GM19467 (cell line): ENCODE measurements around the gene MAMDC2.
"Not testable (repeated sequence)": the region's sequence is repeated elsewhere in the genome, so short reads cannot be mapped to it uniquely, and the experiment has no call there.

Experiments
- ATAC-seq: cut with Tn5 transposase; IDR thresholded peaks from one replicate; pipeline ENCODE4 v1.9.1; 2021; ENCODE audit warnings: mild to moderate bottlenecking, moderate library complexity; ENCODE audit not compliant: unreplicated experiment

The MAMDC2 gene

DNA sequence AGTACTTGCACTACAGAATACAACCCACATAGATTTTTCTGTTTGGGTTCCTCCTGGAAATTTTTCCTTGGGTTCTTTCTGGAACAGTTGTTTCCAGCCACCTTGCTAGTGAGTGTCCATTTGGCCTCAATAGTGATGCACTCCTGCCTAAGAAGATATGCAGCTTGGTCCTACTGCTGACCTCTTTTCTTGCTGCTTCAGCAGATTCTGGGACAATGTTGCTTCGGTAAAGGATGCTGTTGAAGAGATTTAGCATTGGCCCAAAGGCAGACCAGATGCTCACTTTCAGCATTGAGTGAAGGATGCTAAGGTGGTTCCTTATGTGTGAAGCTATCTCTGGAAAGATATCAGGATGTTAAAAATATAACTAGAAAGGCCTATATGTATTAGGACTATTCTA lies 128.9 kb downstream of the MAMDC2 start:
- no peak for ATAC-seq

DNA sequence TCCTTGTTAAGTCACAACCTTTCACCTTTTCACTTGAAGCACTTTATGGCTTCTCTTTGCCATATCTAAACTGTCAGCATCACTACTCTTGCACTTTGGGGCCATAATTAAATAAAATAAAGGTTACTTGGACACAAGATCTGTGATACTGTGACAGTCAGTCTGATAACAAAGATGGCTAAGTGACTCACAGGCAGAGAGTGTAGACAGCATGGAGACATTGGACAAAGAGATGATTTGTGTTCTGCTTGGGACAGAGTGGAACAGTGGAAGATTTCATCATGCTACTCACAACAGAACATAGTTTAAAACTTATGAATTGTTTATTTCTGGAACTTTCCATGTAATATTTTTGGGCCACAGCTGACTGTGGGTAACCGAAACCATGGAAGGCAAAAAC lies 133.5 kb downstream of the MAMDC2 start:
- no peak for ATAC-seq

DNA sequence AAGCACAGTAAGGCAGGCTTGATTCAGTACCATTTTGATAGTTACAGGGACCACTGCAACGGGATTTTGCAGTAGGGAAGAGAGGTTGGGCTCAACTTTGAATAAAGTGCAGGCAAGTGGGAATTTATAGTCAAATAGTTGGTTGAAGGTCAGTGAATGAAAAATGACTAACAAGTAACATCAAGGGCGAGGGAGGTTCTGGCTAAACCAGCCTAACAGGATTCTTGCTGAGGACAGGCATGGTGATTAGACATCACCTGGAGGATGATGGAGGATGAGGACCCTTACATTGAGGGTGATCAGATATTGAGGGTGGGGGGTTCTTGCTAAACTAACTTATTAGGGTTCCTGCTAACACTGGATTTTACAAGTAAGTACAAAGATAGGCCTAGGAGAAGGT lies 149.1 kb downstream of the MAMDC2 start:
- no peak for ATAC-seq

DNA sequence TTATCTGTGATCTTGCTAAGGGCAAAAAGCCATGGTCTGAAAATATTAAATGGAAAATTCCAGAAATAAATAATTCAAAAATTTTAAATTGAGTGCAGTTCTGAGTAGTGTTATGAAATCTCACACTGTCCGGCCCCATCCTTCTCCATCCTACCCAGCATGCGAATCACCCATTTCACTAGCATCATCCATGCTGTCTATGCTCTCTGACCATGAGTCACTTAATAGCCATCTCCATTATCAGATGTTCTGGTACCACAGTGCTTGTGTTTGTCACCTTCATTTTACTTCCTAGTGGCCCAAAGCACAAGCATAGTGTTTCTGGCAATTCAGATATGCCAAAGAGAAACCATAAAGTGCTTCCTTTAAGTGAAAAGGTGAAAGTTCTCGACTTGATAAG lies 151.8 kb downstream of the MAMDC2 start:
- ATAC-seq, result no peak

DNA sequence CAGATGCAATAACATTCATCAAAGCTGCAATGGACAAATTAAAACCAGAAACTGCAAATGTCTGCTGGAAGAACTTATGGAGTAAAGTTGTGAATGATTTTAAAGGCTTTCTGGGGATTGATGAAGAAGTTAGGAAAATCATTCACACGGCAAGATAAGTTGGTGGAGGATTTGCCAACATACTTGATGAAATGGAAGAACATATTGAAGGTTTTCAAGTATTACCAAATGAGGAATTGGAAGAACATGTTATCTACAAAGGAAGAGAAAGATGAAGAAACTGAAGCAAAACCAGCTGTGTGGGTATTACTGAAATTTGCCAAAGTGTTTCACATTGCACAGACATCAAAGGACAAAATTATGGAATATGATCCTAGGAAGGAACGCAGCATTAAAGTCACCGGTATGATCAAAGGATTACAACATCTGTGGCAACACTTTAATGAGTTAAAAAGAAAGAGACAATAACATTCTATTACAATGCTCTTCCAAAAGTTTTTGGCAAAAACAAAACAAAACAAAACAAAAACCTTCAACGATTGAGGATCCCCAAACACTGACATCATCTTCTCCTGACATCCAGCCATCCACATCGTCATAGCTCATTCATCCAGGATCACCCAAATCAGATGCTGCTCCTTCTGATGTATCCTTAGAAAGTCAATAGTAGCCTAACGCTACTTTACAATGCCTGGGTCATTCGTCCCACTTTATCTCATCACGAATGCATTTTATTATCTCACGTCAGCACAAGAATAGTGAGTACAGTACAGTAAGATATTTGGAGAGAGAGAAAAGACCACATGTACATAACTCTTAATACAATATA lies 153.8 kb downstream of the MAMDC2 start:
- no peak for ATAC-seq

DNA sequence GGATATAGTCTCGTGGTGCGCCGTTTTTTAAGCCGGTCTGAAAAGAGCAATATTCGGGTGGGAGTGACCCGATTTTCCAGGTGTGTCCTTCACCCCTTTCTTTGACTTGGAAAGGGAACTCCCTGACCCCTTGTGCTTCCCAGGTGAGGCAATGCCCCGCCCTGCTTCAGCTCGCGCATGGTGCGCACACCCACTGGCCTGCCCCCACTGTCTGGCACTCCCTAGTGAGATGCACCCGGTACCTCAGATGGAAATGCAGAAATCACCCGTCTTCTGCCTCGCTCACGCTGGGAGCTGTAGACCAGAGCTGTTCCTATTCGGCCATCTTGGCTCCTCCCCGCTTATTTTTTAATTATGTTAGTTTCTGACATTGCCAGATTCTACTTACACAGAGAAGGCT lies 161.1 kb downstream of the MAMDC2 start:
- not testable (repeated sequence) for ATAC-seq

DNA sequence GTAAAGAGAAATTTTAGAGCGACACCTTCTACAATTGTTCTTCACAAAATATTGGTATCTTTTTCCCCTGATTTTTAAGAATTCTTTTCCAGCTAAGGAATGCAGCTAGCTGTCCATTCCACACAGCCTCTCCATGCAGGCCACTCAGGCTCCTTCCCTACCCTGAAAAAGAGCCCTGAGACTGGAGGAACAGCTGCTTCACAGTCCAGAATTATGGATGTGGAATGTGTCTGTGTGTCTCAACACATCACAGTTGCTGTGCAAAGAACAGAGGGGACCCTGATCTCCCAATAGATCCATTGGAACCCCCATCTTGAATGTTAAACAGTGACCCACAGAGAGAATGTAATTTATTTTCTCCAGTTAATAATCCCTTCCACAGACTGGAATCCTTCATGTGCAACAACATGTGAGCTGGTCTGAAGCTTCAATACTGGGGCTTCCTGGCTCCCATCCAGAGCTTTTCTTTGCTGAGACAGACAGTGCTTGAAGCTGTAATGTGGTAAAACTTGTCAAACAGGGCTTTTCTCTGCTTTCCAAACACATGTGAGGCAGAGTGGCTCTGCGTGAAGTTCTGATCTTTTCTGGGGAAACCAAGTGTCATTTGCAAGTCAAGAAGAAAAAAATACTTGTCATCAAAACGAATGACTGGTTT lies 161.8 kb downstream of the MAMDC2 start:
- no peak for ATAC-seq

DNA sequence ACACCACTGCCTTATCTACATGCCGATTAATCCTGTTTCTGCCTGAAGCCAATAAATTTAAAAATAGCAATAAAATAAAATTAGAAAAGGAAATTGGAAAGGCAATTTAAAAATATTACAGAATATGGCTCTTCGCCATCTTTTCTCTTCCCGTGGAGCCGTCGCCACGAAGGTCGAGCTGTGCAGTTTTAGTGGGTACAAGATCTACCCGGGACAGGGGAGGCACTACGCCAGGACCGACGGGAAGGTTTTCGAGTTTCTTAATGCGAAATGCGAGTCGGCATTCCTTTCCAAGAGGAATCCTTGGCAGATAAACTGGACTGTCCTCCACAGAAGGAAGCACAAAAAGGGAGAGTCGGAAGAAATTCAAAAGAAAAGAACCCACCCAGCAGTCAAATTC lies 173.4 kb downstream of the MAMDC2 start:
- ATAC-seq, result no peak

DNA sequence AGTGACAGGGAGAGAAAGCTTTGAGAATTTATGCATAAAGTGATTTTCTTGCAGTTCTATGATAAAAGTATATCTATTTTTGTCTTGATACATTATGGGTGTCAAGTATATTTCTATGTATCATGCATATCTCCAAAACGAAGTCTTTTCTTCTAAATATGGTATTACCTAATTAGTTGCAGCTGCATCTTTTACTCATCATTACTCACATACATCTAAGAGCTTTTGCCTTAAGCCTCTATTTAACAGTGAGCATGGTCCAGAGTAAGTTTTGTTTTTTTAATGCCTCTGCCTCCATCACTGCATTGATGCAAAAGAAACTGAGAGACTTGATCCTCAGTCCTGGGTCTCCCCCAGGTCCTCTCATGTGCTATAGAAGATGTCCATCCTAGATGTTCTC lies 175.1 kb downstream of the MAMDC2 start:
- ATAC-seq, result no peak

DNA sequence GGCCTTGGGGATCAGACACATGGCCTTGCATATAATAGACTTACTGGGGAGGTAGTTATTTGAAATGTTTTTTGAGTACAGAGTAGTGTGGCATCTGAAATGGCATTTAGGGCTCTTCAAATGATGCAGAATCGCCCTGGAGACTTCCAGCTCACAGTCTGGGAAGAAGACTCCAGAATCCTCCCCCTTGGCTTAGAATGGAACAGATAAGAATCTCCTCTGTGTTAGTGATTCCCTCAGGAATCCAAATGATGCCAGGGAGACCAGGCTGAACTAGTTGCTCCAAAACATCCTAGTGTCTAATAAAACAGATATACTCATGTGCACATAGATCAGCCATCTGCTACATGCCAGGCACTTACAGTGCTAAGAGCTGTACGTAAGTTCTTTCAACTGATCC lies 176.6 kb downstream of the MAMDC2 start:
- ATAC-seq, result no peak

DNA sequence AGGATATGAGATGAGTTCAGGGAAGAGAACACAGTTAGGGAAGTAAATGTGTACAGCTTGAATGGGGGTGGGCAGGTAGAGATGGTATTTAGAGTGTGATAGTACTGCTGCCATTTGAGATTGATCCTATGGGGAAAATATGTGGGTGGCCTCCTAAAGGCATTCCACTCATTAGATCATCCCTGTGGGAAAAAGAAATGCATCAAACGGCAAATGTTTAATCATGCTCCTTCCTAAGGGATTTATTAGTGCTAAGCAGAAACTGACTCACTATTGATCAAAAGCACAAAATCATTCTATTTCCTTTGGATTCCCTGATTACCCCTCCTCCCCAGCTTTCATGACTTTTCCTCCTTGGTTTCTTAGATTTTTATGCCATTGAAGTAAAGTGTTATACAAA lies 178.7 kb downstream of the MAMDC2 start:
- no peak for ATAC-seq

DNA sequence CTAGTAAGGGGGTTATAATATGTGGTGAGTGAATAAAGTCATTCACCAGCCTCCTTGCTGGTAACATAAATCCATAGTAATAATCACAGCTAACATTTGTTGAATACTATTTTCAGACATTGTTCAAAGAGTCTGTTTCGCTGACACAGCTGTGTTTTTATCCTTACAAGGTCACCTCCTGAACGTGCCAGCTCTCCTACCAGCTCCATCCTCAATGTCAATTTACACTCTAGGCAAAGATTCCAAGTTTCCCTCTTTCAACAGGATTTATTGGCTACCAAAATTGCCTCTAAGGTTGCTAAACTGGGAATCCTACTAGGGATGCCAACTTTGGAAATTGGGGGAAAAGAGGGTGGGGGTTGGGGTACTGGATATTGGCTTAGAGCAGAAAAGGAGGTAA lies 184.5 kb downstream of the MAMDC2 start:
- no peak for ATAC-seq

DNA sequence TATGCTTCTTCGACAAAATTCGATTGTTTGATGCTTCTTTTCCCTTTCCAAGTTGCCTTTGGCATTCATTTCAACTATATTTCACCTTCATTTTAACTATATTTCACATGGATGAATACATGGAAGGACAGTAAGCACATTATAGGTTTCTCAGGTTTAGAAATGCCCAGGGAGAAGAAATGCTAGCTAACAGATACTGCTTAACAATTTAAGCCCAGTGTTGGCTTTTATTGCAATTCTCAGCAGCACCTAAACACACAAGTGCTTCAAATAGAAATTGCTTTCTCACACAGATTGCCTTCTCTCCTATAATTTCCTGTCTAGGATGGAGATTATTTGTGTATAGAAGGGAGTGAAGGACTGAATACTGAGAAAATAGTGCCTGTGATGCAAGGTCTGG lies 185.0 kb downstream of the MAMDC2 start:
- ATAC-seq, result no peak

DNA sequence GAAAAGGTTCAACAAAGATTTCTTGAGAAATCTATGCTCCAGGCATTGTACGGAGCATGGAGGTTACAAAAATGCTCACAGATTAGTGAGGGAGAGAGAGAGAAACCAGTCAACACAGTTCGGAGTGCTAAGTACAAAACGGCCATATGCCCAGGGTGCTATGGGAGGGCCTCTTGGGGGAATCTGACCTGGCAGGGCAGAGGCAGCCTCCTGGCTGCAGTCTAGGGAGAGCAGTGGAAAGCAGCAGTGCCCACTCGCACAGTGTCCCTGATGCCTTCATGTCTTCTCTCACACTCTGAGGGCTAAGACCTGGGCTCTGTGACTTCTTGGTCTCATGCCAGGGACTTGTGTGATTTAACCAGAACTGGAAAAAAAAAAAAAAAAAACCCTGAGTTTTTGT lies 185.4 kb downstream of the MAMDC2 start:
- ATAC-seq, result no peak

DNA sequence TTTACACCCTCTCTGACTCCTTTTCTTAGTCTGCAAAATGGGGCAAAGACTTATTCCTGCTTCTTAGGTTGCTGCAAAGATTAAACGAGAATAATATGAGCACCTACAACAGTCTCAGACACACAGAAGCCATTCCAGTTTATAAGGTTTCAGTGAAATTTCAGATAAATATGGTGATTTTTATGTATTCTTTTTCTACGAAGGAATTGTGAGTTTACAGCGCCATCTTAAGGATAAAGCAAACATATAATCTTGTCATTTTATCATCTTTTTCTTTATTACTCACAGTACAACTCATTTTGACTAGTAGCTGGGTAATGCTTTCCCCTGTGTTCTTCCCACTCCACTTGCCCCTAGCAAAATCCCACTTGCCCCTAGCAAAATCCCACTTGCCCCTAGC lies 185.9 kb downstream of the MAMDC2 start:
- ATAC-seq, result no peak

DNA sequence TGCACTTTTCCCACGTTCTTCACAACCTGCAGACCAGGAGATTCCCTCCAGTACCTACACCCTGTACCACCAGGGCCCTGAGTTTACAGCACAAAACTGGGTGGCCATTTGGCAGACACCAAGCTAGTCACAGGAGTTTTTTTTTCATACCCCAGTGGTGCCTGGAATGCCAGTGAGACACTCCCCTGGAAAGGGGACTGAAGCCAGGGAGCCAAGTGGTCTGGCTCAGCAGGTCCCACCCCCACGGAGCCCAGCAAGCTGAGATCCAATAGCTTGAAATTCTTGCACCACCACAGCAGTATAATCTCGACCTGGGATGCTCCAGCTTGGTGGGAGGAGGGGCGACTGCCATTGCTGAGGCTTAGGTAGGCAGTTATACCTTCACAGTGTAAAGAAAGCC lies 188.8 kb downstream of the MAMDC2 start:
- ATAC-seq, result no peak

DNA sequence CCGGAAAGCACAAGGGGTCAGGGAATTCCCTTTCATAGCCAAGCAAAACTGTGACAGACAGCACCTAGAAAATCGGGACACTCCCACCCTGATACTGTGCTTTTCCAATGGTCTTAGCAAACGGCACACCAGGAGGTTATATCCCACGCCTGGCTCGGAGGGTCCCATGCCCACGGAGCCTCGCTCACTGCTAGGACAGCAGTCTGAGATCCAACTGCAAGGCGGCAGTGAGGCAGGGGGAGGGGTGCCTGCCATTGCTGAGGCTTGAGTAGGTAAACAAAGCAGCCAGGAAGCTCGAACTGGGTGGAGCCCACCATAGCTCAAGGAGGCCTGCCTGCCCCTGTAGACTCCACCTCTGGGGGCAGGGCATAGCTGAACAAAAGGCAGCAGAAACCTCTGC lies 190.6 kb downstream of the MAMDC2 start:
- ATAC-seq, result not testable (repeated sequence)

DNA sequence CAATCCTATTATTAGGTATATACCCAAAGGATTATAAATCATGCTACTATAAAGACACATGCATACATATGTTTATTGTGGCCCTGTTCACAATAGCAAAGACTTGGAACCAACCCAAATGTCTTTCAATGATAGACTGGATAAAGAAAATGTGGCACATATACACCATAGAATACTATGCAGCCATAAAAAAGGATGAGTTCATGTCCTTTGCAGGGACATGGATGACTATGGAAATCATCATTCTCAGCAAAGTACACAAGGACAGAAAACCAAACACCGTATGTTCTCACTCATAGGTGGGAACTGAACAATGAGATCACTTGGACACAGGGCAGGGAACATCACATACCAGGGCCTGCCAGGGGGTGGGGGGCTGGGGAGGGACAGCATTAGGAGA lies 202.3 kb downstream of the MAMDC2 start:
- ATAC-seq, result not testable (repeated sequence)

DNA sequence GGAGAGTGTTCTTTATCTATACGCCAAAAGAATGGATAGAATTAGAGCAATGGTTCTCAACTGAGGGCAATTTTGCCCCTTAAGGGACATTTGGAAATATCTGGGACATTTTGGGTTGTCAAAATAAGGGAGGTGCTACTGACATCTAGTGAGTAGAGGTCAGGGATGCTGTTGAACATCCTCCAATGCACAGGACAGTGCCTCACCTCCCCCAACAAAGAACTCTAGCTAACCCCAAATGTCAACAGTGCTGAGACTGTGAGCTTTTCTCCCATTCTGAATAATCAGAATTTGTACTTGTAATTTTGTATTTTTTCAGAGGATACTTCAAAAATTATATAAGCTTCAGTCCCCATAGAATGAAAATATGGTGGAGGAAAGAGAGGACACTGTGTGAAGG lies 206.6 kb downstream of the MAMDC2 start:
- ATAC-seq, result no peak

DNA sequence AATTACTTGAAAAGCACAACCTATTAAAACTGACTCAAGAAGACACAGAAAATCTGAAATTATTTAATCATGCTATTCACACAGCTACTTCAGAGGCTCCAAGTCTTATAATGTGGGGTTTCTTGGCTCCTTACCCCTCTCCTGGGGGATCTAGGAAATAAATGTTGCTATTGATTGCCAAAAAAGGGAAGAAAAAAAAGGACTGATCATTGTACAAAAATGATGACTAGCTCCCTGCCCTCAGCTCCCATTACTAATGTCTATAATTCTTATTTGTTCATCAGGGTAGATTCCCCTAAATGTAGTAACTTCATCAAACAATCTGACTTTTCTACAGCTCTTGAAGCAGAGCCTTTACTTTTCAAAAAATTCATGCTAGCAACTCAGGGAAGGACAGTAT lies 211.8 kb downstream of the MAMDC2 start:
- ATAC-seq, result no peak

DNA sequence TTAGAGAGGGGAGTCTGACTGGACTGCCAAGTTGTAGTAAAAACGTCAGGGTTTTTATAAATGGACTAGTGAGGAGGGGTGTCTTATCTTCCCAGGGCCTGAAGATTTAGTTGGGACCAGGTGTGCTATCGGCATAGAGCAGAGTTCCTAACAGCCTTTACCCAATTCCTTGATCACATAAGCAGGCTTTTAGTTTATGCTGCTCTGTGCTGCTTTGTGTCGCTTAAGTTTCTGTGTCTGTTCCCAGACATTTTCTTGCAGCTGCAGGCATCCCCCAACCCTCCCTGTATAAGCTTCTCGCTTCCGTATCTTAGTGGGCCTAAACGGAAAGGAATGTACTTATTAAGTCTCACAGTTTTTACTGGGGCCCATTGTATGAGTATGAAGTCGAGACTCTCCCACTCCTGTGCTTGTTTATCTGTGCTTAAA lies 212.5 kb downstream of the MAMDC2 start:
- ATAC-seq, result no peak

DNA sequence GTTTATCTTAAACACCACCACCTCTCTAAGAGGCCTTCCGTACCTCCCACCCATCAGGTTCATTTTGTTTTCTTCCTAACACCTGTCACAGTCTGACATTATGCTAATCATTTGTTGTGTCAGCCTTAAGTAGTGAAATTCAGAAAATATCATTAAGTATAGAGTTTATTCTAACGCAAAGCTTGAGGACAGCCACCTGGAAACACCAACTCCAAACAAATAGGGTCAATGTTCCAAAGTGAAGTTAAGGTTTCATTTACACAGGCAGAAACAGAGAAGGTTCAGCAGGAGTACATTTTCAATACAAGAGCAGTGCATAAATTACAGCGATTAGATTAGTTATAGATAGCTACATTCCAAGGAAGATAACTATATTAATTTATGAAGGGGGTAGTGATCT lies 213.9 kb downstream of the MAMDC2 start:
- ATAC-seq, result no peak
